ENCODE results near the gene DDX56. TPM values are rescaled to one million over a fixed set of nuclear protein-coding genes. Genes with fewer than 3 reads are reported as not detected.

Gene DDX56
- polyA plus RNA-seq, 2 donors: 50.1 to 84.0 TPM

DNA sequence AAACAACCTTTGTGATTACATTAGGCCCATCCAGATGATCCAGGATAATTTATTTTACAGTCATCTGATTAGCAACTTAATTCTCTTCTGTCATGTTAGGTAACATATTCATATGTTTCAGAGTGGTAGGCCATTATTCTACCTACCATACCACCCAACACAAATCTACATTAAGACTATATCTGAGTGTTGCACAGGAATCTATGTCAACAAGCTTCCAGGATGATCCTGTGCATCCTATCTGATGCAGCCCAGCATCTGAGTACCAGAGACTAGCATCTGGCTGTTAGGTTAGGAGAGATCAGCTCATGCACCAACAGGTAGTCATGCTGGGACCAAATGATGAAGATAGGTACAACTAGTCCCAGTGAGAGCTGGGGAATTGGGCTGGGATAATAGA lies 1.3 kb upstream of the DDX56 start:
- no peak overlapping the region for H3K4me3 ChIP-seq (ENCODE audit: low read depth in 1 of 2, low read length in 2 of 2)
- H3K27me3 ChIP-seq (ENCODE audit: control insufficient read depth in 1 of 2, insufficient read depth in 2 of 2, low read length in 2 of 2): no peaks in the 10 kb centered on the region
- H3K36me3 ChIP-seq (ENCODE audit: control insufficient read depth in 2 of 2, insufficient read depth in 2 of 2, low read length in 1 of 2): peaks cover 19 to 25% of the 10 kb centered on the region in 2 donors
- H3K4me1 ChIP-seq (ENCODE audit: control insufficient read depth in 2 of 2, insufficient read depth in 2 of 2, low read length in 1 of 2): peaks cover 6 to 9% of the 10 kb centered on the region in 2 donors
- H3K27ac ChIP-seq (ENCODE audit: low read depth in 2 of 2, low read length in 1 of 2): no peak overlapping the region
- H3K9me3 ChIP-seq (ENCODE audit: control insufficient read depth in 2 of 2, insufficient read depth in 1 of 2, low read depth in 1 of 2, low read length in 1 of 2): no peaks in the 10 kb centered on the region

DNA sequence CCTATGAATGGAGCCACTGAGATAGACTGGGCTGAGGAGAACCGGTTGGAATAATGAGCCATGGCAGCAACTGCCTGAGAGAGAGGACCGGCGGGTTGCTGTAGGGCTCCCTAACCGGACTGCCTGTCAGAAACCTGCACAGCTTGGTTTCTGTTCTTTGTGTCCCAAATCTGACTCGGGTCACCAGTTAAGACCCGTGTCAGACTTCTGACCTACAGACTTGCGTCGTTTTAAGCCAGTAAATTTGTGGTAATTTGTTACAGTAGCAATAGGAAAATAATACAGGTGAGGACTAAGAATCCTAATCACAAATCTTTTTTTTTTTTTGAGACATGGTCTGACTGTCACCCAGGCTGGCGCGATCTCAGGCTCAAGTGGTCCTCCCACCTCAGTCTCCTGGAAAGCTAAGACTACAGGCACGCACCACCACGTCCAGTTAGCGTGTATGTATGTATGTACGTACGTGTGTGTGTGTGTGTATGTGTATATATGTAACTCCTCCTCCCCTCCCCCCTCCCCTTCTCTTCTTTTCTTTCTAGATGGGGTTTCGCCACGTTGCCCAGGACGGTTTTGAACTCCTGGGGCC lies 672 bp upstream of the DDX56 start:
- Histone ChIP-seq H3K4me1 (ENCODE audit: control insufficient read depth in 2 of 2, insufficient read depth in 2 of 2, low read length in 1 of 2) (peaks cover 6 to 9% of the 10 kb centered on the region in 2 donors), H3K27ac (ENCODE audit: low read depth in 2 of 2, low read length in 1 of 2) (peak overlapping the region; percentile 87 to 95), H3K36me3 (ENCODE audit: control insufficient read depth in 2 of 2, insufficient read depth in 2 of 2, low read length in 1 of 2) (peaks cover 22 to 29% of the 10 kb centered on the region in 2 donors), H3K9me3 (ENCODE audit: control insufficient read depth in 2 of 2, insufficient read depth in 1 of 2, low read depth in 1 of 2, low read length in 1 of 2) (no peaks in the 10 kb centered on the region), H3K4me3 (ENCODE audit: low read depth in 1 of 2, low read length in 2 of 2) (peak overlapping the region; percentile 85 to 96), H3K27me3 (ENCODE audit: control insufficient read depth in 1 of 2, insufficient read depth in 2 of 2, low read length in 2 of 2) (no peaks in the 10 kb centered on the region)
- 21 to 23% methylated on average over 18 of the region's 18 CpGs for whole genome bisulfite sequencing, 2 donors

DNA sequence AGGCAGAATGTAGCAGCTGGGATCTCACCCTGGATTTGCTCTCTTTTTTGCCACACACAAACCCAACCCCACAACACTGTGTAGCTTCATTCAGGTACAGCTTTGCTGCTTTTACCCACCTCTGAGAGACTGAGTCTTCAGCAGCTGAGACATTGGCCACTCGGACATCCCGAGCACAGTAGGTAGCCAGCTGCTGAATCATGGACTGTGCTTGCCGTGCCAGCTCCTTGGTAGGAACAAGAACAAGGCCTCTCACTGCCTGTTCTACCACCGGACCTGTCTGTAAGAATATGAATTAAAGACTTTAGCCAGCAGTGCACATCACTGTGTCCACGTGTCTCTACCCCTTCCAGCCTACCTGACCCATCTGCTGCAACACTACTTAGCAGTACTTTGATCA lies 937 bp downstream of the DDX56 start:
- Histone ChIP-seq H3K27me3 (ENCODE audit: control insufficient read depth in 1 of 2, insufficient read depth in 2 of 2, low read length in 2 of 2) (no peaks in the 10 kb centered on the region), H3K27ac (ENCODE audit: low read depth in 2 of 2, low read length in 1 of 2) (no peak overlapping the region), H3K4me1 (ENCODE audit: control insufficient read depth in 2 of 2, insufficient read depth in 2 of 2, low read length in 1 of 2) (peaks cover 6 to 9% of the 10 kb centered on the region in 2 donors), H3K9me3 (ENCODE audit: control insufficient read depth in 2 of 2, insufficient read depth in 1 of 2, low read depth in 1 of 2, low read length in 1 of 2) (no peaks in the 10 kb centered on the region), H3K4me3 (ENCODE audit: low read depth in 1 of 2, low read length in 2 of 2) (peak overlapping the region; percentile 85 to 96), H3K36me3 (ENCODE audit: control insufficient read depth in 2 of 2, insufficient read depth in 2 of 2, low read length in 1 of 2) (peaks cover 35 to 38% of the 10 kb centered on the region in 2 donors)
- 57 to 60% methylated on average over 5 of the region's 5 CpGs for WGBS, 2 donors

DNA sequence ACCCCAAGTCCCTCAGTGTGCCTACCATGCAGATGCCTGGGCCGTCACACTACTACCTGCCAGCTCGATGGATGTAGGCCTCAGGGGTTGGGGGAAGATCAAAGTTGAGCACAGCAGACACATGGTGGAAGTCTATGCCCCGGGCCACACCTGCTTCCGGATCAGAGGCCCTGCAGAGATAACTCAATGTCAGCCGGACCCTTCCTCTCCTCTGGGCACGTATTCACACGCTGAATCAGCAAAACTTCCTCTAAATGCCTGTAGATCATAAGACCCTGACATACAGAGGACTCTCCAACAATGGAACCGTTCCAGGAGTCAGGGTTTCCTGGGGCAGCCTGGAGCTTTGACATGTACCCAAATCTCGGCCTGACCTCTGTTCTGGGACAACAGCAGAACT lies 3.7 kb downstream of the DDX56 start:
- Histone ChIP-seq H3K4me1 (ENCODE audit: control insufficient read depth in 2 of 2, insufficient read depth in 2 of 2, low read length in 1 of 2) (peaks cover 6 to 9% of the 10 kb centered on the region in 2 donors), H3K36me3 (ENCODE audit: control insufficient read depth in 2 of 2, insufficient read depth in 2 of 2, low read length in 1 of 2) (peaks cover 42 to 58% of the 10 kb centered on the region in 2 donors), H3K4me3 (ENCODE audit: low read depth in 1 of 2, low read length in 2 of 2) (no peak overlapping the region), H3K27me3 (ENCODE audit: control insufficient read depth in 1 of 2, insufficient read depth in 2 of 2, low read length in 2 of 2) (no peaks in the 10 kb centered on the region), H3K27ac (ENCODE audit: low read depth in 2 of 2, low read length in 1 of 2) (no peak overlapping the region), H3K9me3 (ENCODE audit: control insufficient read depth in 2 of 2, insufficient read depth in 1 of 2, low read depth in 1 of 2, low read length in 1 of 2) (no peaks in the 10 kb centered on the region)
- 87 to 93% methylated on average over 9 of the region's 9 CpGs for WGBS, 2 donors

DNA sequence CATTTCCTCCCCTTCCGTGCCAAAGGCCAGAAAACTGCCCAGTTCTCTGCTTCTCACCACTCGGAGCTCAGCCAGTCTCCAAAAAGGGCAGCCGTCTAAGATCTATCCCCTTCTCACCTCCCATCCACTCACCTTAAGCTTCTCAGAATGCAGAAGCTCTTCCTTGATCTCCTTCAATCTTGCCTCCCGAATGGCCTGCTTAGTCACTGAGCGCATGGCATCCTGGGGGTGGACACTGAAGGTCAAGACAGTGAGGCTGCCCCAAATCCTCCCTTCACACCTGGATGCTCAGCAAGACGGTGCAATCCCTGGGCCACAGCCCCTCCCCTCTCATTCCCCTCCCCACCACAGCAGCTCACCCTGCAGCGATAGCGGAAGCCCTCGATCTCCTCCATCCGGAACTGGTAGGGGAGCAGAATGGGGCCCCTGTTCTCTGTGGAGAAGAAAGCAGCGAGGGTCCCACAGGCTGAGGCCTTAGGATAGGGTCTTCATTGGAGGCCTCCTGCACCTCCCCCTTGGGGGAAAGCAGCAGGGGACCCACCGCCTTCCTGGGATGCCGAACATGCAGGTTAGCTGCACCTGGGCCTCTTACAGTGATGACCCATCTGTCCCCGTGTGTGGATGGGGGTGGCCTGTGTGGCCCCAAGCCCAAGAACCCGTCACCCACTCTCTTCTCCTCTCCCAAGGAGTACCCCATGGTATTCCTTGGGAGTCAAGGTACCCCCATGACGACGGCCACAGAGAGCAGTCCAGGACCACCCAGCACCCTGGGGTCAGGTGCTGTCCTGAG lies 4.7 kb downstream of the DDX56 start:
- Histone ChIP-seq H3K36me3 (ENCODE audit: control insufficient read depth in 2 of 2, insufficient read depth in 2 of 2, low read length in 1 of 2) (peaks cover 47 to 67% of the 10 kb centered on the region in 2 donors), H3K4me3 (ENCODE audit: low read depth in 1 of 2, low read length in 2 of 2) (no peak overlapping the region), H3K27ac (ENCODE audit: low read depth in 2 of 2, low read length in 1 of 2) (no peak overlapping the region), H3K9me3 (ENCODE audit: control insufficient read depth in 2 of 2, insufficient read depth in 1 of 2, low read depth in 1 of 2, low read length in 1 of 2) (no peaks in the 10 kb centered on the region), H3K27me3 (ENCODE audit: control insufficient read depth in 1 of 2, insufficient read depth in 2 of 2, low read length in 2 of 2) (no peaks in the 10 kb centered on the region), H3K4me1 (ENCODE audit: control insufficient read depth in 2 of 2, insufficient read depth in 2 of 2, low read length in 1 of 2) (peaks cover 5 to 6% of the 10 kb centered on the region in 2 donors)
- 89 to 93% methylated on average over 17 of the region's 17 CpGs for WGBS, 2 donors

DNA sequence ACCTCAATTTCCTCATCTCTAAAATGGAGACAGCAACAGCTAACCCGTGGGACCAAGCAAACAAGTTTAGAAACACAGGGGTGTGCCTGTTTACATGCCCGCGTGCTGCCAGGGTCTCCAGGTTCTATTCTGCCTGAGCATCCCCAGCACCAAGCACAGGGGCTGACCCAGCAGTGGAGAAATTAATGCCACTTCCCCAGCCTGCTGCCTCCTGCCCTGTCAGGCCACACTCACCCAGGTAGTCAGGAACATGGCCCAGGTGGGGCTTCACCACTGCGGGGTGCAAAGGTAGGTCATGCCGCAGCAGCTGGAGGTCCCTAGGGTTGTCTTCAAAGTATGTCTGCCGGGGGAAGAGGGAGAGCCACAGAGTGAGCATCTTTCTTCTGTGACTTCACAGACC lies 5.8 kb downstream of the DDX56 start:
- Histone ChIP-seq H3K4me3 (ENCODE audit: low read depth in 1 of 2, low read length in 2 of 2) (no peak overlapping the region), H3K36me3 (ENCODE audit: control insufficient read depth in 2 of 2, insufficient read depth in 2 of 2, low read length in 1 of 2) (peaks cover 51 to 70% of the 10 kb centered on the region in 2 donors), H3K9me3 (ENCODE audit: control insufficient read depth in 2 of 2, insufficient read depth in 1 of 2, low read depth in 1 of 2, low read length in 1 of 2) (no peaks in the 10 kb centered on the region), H3K27ac (ENCODE audit: low read depth in 2 of 2, low read length in 1 of 2) (no peak overlapping the region), H3K4me1 (ENCODE audit: control insufficient read depth in 2 of 2, insufficient read depth in 2 of 2, low read length in 1 of 2) (peaks cover 4 to 7% of the 10 kb centered on the region in 2 donors), H3K27me3 (ENCODE audit: control insufficient read depth in 1 of 2, insufficient read depth in 2 of 2, low read length in 2 of 2) (no peaks in the 10 kb centered on the region)
- WGBS, 2 donors: 91% methylated on average over 6 of the region's 6 CpGs

DNA sequence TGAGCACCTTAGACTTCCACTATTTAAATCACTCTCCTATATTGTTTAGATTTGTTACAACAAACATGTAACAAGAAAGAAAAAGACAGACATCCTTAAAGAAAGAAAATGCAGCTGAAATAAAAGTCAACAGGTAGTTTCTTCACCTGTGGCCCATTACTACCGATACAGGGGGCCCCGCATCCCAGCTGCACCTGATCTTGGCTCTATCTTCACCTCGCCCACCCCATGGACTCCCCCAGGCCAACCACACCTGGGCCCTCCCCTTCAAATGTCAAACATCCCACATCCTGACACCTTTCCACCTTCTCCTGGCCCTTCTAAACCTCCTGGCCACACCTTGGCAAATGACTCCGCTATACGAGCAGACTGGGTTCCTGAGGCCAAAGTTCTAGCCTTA lies 7.0 kb downstream of the DDX56 start:
- Histone ChIP-seq H3K27me3 (ENCODE audit: control insufficient read depth in 1 of 2, insufficient read depth in 2 of 2, low read length in 2 of 2) (no peaks in the 10 kb centered on the region), H3K9me3 (ENCODE audit: control insufficient read depth in 2 of 2, insufficient read depth in 1 of 2, low read depth in 1 of 2, low read length in 1 of 2) (no peaks in the 10 kb centered on the region), H3K4me1 (ENCODE audit: control insufficient read depth in 2 of 2, insufficient read depth in 2 of 2, low read length in 1 of 2) (peaks cover 0 to 6% of the 10 kb centered on the region in 2 donors), H3K4me3 (ENCODE audit: low read depth in 1 of 2, low read length in 2 of 2) (no peak overlapping the region), H3K27ac (ENCODE audit: low read depth in 2 of 2, low read length in 1 of 2) (no peak overlapping the region), H3K36me3 (ENCODE audit: control insufficient read depth in 2 of 2, insufficient read depth in 2 of 2, low read length in 1 of 2) (peaks cover 46 to 67% of the 10 kb centered on the region in 2 donors)
- WGBS, 2 donors: 83 to 93% methylated on average over 5 of the region's 5 CpGs

DNA sequence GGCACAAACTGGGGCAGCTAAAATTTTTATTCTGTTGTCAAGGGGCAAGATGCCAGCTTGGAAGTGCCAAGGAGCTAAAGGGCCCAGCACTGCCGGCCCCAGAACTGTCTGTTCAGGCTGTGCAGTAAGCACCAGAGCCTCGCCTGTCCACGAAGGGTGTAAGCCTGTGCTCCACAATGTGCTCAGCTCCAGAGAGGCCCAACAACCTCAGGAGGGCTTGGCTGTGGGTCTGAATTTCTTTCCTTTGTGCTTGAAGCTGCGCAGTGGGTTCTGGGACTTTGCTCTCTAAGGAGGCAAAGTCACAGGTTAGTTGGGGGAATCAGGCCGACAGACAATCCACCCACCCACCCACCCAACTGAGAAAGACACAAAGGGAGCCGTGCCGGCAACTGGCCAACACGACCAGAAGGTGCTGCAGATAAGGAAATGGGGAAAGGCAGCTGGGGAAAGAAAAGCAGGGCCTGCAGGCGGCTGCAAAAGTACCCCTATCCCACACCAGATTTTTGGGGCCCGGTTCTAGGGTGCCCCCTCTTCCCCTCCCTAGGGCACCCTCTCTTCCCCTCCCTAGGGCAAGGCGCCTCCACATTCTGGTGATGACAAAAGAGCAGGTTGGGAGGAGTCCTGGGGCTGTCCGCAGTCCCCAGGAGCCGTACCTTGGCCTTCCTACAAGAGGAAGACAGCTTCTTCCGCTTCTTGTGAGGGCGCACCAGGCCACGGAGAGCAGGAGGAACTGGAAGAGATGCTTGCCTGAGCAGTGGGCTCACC lies 7.7 kb downstream of the DDX56 start:
- Histone ChIP-seq H3K36me3 (ENCODE audit: control insufficient read depth in 2 of 2, insufficient read depth in 2 of 2, low read length in 1 of 2) (peaks cover 40 to 61% of the 10 kb centered on the region in 2 donors), H3K27ac (ENCODE audit: low read depth in 2 of 2, low read length in 1 of 2) (peak overlapping the region in 1 of 2 donors; percentile 28), H3K27me3 (ENCODE audit: control insufficient read depth in 1 of 2, insufficient read depth in 2 of 2, low read length in 2 of 2) (no peaks in the 10 kb centered on the region), H3K9me3 (ENCODE audit: control insufficient read depth in 2 of 2, insufficient read depth in 1 of 2, low read depth in 1 of 2, low read length in 1 of 2) (no peaks in the 10 kb centered on the region), H3K4me1 (ENCODE audit: control insufficient read depth in 2 of 2, insufficient read depth in 2 of 2, low read length in 1 of 2) (peaks cover 0 to 7% of the 10 kb centered on the region in 2 donors), H3K4me3 (ENCODE audit: low read depth in 1 of 2, low read length in 2 of 2) (no peak overlapping the region)
- 72 to 74% methylated on average over 16 of the region's 16 CpGs for WGBS, 2 donors

DNA sequence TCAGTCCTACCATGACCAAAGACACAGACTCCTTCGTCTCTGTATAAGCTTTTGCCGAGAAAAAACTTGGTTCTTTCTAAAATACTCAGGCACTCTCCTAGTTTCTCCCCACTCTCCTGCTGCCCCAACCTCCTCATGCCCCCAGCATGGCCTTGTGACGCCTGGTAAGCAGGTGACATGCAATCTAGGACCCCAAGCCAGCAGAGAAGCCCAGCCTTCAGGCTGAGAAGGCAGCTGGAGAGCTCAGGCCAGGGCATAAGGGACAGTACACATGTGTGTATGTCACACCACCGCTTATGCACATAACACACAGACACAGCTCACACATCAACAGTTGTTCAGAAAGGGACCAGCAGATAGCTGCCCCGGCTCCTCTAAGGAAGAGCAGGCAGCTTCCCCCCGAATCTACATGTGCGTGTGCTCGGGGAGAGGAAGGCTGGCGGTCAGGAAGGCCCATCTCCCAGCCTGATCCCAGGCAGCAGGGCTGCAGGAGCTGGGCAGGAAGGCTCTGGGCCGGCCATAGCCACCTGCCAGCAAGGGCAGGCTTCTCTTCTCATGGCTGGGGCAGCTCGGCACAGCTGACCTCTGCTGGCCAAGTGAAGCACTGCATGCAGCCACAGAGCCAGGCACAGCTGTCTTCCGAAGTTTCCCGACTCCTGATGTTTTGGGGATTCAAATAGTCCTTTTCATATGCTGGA lies 8.5 kb downstream of the DDX56 start:
- H3K4me1 ChIP-seq (ENCODE audit: control insufficient read depth in 2 of 2, insufficient read depth in 2 of 2, low read length in 1 of 2): peaks cover 0 to 7% of the 10 kb centered on the region in 2 donors
- H3K36me3 ChIP-seq (ENCODE audit: control insufficient read depth in 2 of 2, insufficient read depth in 2 of 2, low read length in 1 of 2): peaks cover 39 to 56% of the 10 kb centered on the region in 2 donors
- H3K9me3 ChIP-seq (ENCODE audit: control insufficient read depth in 2 of 2, insufficient read depth in 1 of 2, low read depth in 1 of 2, low read length in 1 of 2): no peaks in the 10 kb centered on the region
- H3K27ac ChIP-seq (ENCODE audit: low read depth in 2 of 2, low read length in 1 of 2): no peak overlapping the region
- WGBS, 2 donors: 58 to 62% methylated on average over 13 of the region's 13 CpGs
- H3K4me3 ChIP-seq (ENCODE audit: low read depth in 1 of 2, low read length in 2 of 2): no peak overlapping the region
- no peaks in the 10 kb centered on the region for H3K27me3 ChIP-seq (ENCODE audit: control insufficient read depth in 1 of 2, insufficient read depth in 2 of 2, low read length in 2 of 2)
